ENCODE results near the gene RAD18. TPM values are rescaled to one million over a fixed set of nuclear protein-coding genes. Genes with fewer than 3 reads are reported as not detected.

Gene RAD18
- total RNA-seq: 10 to 100 TPM; 45.6 to 59.0 TPM

- Mint-ChIP-seq H3K27me3 (peaks cover 1% of the 10 kb centered on the region), H3K36me3 (ENCODE audit: low read depth) (peaks cover 42% of the 10 kb centered on the region), H3K4me1 (peaks cover 25% of the 10 kb centered on the region), H3K27ac (peak within 1 kb of the TSS; percentile 99), H3K9me3 (no peaks in the 10 kb centered on the region), H3K4me3 (peak within 1 kb of the TSS; percentile 97)
- peak; percentile 97 for ATAC-seq (replicated peaks)
Measured at GRCh38 chr3:8963137-8963853, at the start of gene RAD18. RAD18 (minus strand) TSS chr3:8963472; CDS start chr3:8963385, 87 bp downstream.

- ATAC-seq (replicated peaks): peak; percentile 84
- no peaks in the 10 kb centered on the region for H3K36me3 Mint-ChIP-seq (ENCODE audit: low read depth)
- no peak overlapping the region for H3K4me3 Mint-ChIP-seq
- no peaks in the 10 kb centered on the region for H3K4me1 Mint-ChIP-seq
- no peak overlapping the region for H3K27ac Mint-ChIP-seq
- H3K9me3 Mint-ChIP-seq: no peaks in the 10 kb centered on the region
- peaks cover 4% of the 10 kb centered on the region for H3K27me3 Mint-ChIP-seq
Measured at GRCh38 chr3:9012521-9012920, 49.2 kb upstream of the RAD18 start.

GRCh38 chr3:9009976-9010545 lies 46.8 kb upstream of the RAD18 start:
- no peak for ATAC-seq (replicated peaks)
- Mint-ChIP-seq H3K9me3 (no peaks in the 10 kb centered on the region), H3K27me3 (peaks cover 1% of the 10 kb centered on the region), H3K27ac (no peak overlapping the region), H3K36me3 (ENCODE audit: low read depth) (no peaks in the 10 kb centered on the region), H3K4me3 (no peak overlapping the region), H3K4me1 (no peaks in the 10 kb centered on the region)

GRCh38 chr3:9008550-9009255 lies 45.4 kb upstream of the RAD18 start:
- Mint-ChIP-seq H3K36me3 (ENCODE audit: low read depth) (no peaks in the 10 kb centered on the region), H3K27me3 (no peaks in the 10 kb centered on the region), H3K4me1 (no peaks in the 10 kb centered on the region), H3K4me3 (no peak overlapping the region), H3K9me3 (no peaks in the 10 kb centered on the region), H3K27ac (no peak overlapping the region)
- no peak for ATAC-seq (replicated peaks)

- Mint-ChIP-seq H3K9me3 (no peaks in the 10 kb centered on the region), H3K36me3 (ENCODE audit: low read depth) (no peaks in the 10 kb centered on the region), H3K27ac (no peak overlapping the region), H3K4me1 (no peaks in the 10 kb centered on the region), H3K4me3 (no peak overlapping the region), H3K27me3 (no peaks in the 10 kb centered on the region)
- no peak for ATAC-seq (replicated peaks)
Measured at GRCh38 chr3:9007928-9008327, 44.7 kb upstream of the RAD18 start.

- H3K4me3 Mint-ChIP-seq: no peak overlapping the region
- H3K36me3 Mint-ChIP-seq (ENCODE audit: low read depth): no peaks in the 10 kb centered on the region
- no peaks in the 10 kb centered on the region for H3K27me3 Mint-ChIP-seq
- no peaks in the 10 kb centered on the region for H3K9me3 Mint-ChIP-seq
- no peak overlapping the region for H3K27ac Mint-ChIP-seq
- ATAC-seq (replicated peaks): no peak
- H3K4me1 Mint-ChIP-seq: no peaks in the 10 kb centered on the region
Measured at GRCh38 chr3:9007213-9007612, 43.9 kb upstream of the RAD18 start.

- no peaks in the 10 kb centered on the region for H3K4me1 Mint-ChIP-seq
- no peaks in the 10 kb centered on the region for H3K36me3 Mint-ChIP-seq (ENCODE audit: low read depth)
- ATAC-seq (replicated peaks): no peak
Measured at GRCh38 chr3:9000041-9000440, 36.8 kb upstream of the RAD18 start.

GRCh38 chr3:8997151-8997550 lies 33.9 kb upstream of the RAD18 start:
- ATAC-seq (replicated peaks): no peak
- no peak overlapping the region for H3K4me3 Mint-ChIP-seq
- H3K36me3 Mint-ChIP-seq (ENCODE audit: low read depth): no peaks in the 10 kb centered on the region
- H3K9me3 Mint-ChIP-seq: no peaks in the 10 kb centered on the region
- H3K27me3 Mint-ChIP-seq: peaks cover 5% of the 10 kb centered on the region
- H3K27ac Mint-ChIP-seq: no peak overlapping the region
- H3K4me1 Mint-ChIP-seq: no peaks in the 10 kb centered on the region

More at GRCh38 chr3:9000041-9000440, 36.8 kb upstream of the RAD18 start:
- Mint-ChIP-seq H3K27ac (no peak overlapping the region), H3K4me3 (no peak overlapping the region), H3K27me3 (peaks cover 5% of the 10 kb centered on the region), H3K9me3 (no peaks in the 10 kb centered on the region)

- no peaks in the 10 kb centered on the region for H3K36me3 Mint-ChIP-seq (ENCODE audit: low read depth)
- no peaks in the 10 kb centered on the region for H3K4me1 Mint-ChIP-seq
- H3K27ac Mint-ChIP-seq: no peak overlapping the region
- no peak for ATAC-seq (replicated peaks)
- no peak overlapping the region for H3K4me3 Mint-ChIP-seq
- peaks cover 5% of the 10 kb centered on the region for H3K27me3 Mint-ChIP-seq
- H3K9me3 Mint-ChIP-seq: no peaks in the 10 kb centered on the region
Measured at GRCh38 chr3:8996681-8997121, 33.4 kb upstream of the RAD18 start.

GRCh38 chr3:8996216-8996615 lies 32.9 kb upstream of the RAD18 start:
- no peak overlapping the region for H3K27ac Mint-ChIP-seq
- H3K27me3 Mint-ChIP-seq: peaks cover 5% of the 10 kb centered on the region
- H3K4me1 Mint-ChIP-seq: no peaks in the 10 kb centered on the region
- no peaks in the 10 kb centered on the region for H3K9me3 Mint-ChIP-seq
- no peak overlapping the region for H3K4me3 Mint-ChIP-seq
- no peaks in the 10 kb centered on the region for H3K36me3 Mint-ChIP-seq (ENCODE audit: low read depth)
- no peak for ATAC-seq (replicated peaks)

- H3K4me3 Mint-ChIP-seq: no peak overlapping the region
- no peak overlapping the region for H3K27ac Mint-ChIP-seq
- no peaks in the 10 kb centered on the region for H3K36me3 Mint-ChIP-seq (ENCODE audit: low read depth)
- ATAC-seq (replicated peaks): no peak
- H3K9me3 Mint-ChIP-seq: no peaks in the 10 kb centered on the region
- peaks cover 5% of the 10 kb centered on the region for H3K27me3 Mint-ChIP-seq
- H3K4me1 Mint-ChIP-seq: no peaks in the 10 kb centered on the region
Measured at GRCh38 chr3:8994226-8994625, 31.0 kb upstream of the RAD18 start.

- Mint-ChIP-seq H3K36me3 (ENCODE audit: low read depth) (no peaks in the 10 kb centered on the region), H3K27ac (no peak overlapping the region), H3K27me3 (peaks cover 3% of the 10 kb centered on the region), H3K4me3 (no peak overlapping the region), H3K9me3 (no peaks in the 10 kb centered on the region), H3K4me1 (no peaks in the 10 kb centered on the region)
- ATAC-seq (replicated peaks): no peak
Measured at GRCh38 chr3:8993331-8993730, 30.1 kb upstream of the RAD18 start.

GRCh38 chr3:8992854-8993253 lies 29.6 kb upstream of the RAD18 start:
- H3K27me3 Mint-ChIP-seq: no peaks in the 10 kb centered on the region
- H3K4me3 Mint-ChIP-seq: no peak overlapping the region
- no peak overlapping the region for H3K27ac Mint-ChIP-seq
- no peaks in the 10 kb centered on the region for H3K9me3 Mint-ChIP-seq
- H3K4me1 Mint-ChIP-seq: no peaks in the 10 kb centered on the region
- no peak for ATAC-seq (replicated peaks)
- no peaks in the 10 kb centered on the region for H3K36me3 Mint-ChIP-seq (ENCODE audit: low read depth)

GRCh38 chr3:8992199-8992598 lies 28.9 kb upstream of the RAD18 start:
- ATAC-seq (replicated peaks): no peak
- no peak overlapping the region for H3K27ac Mint-ChIP-seq
- no peaks in the 10 kb centered on the region for H3K27me3 Mint-ChIP-seq
- no peaks in the 10 kb centered on the region for H3K36me3 Mint-ChIP-seq (ENCODE audit: low read depth)
- H3K9me3 Mint-ChIP-seq: no peaks in the 10 kb centered on the region
- H3K4me1 Mint-ChIP-seq: no peaks in the 10 kb centered on the region
- no peak overlapping the region for H3K4me3 Mint-ChIP-seq

Data from activated T-helper 17 cell treated with anti-CD3 and anti-CD28 coated beads, Interleukin-2, amount 50 U/mL, for 72 hours (primary cell).